Head of caudate nucleus (tissue), 42 donors: Measurements from ENCODE around the gene MAN1A1.
A peak's percentile ranks its signal among the peaks of the same experiment; 100 is the strongest.

ENCODE experiments used
- DNase-seq, 42 donors: peaks; one replicate each; pipeline versions ENCODE4 v3.0.0 to v3.0.0-alpha.2; 2020 to 2021; ENCODE audit warnings: mixed read lengths in 7 of 42
- intact Hi-C: fragments of 100-400 bp; cut with DNase I; formaldehyde crosslinking; loops from one replicate; pipeline ENCODE4 v1.15.0; 2022

MAN1A1 gene

DNA sequence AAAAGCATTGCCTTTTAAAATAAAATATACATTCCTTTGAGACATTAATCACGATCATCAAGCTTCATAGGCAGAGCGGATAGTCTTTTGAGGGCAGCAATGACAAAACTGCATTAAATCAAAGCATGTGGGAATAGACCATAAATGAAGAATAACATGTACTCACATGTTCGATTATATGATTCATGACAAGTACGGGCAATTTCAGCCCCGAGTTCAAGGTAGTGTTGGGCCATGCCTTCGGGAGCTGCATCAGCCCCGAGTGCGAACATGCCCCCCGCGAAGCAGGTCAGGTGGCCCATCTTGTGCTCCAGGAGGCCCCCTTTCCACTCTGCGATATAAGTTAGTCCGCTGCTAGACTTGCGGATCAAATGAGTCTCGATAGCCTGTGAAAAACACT lies 160.1 kb downstream of the MAN1A1 start:
- intact Hi-C loops = no loop called here
- no peak for DNase-seq

DNA sequence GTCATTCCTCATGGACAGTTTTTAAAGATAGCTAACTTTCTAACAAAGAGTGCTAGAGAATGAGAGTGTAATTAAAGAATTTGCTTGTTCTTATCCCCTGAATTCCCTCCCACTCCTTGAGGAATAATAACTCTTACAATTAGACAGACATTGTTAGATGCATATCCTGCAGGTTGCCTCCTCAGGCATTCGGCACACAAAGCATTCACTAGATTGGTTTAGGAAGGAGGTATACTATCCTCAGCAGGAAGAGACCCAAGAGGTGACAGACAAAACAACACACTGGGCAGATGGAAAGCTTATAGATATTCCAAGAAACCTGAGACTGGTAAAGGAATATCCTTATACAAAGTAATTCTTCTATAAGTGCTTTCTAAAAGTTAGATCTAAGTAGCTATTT lies 162.0 kb downstream of the MAN1A1 start:
- DNase-seq = peak in 2 of 42 donors; percentile 6 to 7
- intact Hi-C loops = no loop called here

DNA sequence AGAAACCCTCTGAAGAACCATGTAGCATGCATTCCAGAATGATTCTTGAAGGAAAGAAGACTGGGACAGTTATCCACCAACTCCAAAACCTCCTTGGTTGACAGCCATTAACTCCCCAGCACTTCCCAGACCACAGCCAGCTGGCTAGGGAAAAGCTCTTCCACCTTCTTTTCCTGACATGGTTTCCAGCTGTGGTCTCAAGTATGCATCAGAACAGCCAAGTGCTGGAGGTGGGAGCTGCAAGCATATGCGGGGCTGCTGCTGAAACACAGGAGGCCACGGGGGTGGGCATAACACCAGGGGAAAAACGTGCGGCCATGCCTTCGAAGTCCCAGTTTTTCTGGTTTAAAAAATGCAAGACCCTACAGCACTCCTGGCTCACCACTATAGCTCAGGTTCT lies 163.1 kb downstream of the MAN1A1 start:
- intact Hi-C loops = no loop called here
- no peak for DNase-seq

- intact Hi-C loops = no loop called here
- no peak for DNase-seq
These were observed 165.4 kb downstream of the MAN1A1 start for GRCh38 chr6:119184008-119184648.

DNA sequence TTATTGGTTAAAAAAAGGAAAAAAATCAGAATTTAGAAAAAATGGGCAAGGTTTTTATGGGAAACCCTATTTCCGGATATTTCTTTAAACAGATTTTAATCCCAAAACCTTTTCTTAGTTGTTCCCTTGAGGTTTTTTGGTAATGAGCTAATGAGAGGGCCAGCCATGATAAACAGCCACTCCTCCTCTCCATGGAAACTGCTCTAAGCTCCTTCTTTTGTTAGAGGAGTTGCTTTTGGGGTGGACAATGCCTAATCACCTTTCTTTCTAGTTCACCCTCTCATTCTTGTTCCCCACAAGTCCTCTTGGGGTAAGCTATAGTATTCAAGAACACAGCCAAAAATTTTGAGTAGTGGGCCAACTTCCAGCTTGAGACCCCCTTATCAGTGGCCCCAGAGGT lies 166.1 kb downstream of the MAN1A1 start:
- intact Hi-C loops = no loop called here
- no peak for DNase-seq

DNA sequence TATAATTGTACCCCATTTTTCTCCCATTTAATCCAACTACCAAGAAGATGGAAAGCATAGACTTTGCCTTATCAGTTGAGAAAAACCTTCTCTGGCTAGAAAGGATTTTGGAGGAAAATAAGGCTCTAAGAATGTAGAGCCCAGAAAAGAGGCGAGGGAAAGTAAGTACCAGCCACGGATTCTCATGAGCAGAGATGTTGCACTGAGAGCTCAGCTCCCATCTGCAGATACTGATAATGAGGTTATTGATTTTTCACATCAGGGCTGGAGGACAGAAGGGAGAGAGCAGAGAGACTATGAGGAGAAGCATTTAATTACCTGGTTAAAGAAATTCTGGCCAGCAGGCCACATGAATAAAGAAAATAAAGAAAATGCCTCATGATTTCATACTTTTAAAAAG lies 166.7 kb downstream of the MAN1A1 start:
- intact Hi-C loops = no loop called here
- no peak for DNase-seq

- intact Hi-C loops = no loop called here
- DNase-seq = no peak
These were observed 167.3 kb downstream of the MAN1A1 start for GRCh38 chr6:119182216-119182803.

DNA sequence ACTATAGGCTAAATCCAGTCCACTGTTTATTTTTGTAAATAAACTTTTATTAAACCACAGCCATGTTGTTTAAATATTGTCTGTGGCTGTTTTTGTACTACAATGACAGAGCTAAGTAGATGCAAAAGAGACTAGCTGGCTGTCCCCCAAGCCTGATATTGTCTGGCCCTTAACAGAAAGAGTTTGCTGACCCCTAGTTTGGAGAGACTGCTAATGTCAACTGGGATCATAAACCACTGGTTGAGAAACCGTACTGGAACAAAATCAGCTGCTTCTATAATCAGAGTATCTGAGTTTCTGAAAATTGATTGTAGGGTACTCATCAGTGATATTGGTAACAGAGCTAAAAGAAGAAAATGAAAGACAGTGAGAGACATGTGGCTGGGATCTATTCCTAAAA lies 168.5 kb downstream of the MAN1A1 start:
- intact Hi-C loops = no loop called here
- DNase-seq = no peak

DNA sequence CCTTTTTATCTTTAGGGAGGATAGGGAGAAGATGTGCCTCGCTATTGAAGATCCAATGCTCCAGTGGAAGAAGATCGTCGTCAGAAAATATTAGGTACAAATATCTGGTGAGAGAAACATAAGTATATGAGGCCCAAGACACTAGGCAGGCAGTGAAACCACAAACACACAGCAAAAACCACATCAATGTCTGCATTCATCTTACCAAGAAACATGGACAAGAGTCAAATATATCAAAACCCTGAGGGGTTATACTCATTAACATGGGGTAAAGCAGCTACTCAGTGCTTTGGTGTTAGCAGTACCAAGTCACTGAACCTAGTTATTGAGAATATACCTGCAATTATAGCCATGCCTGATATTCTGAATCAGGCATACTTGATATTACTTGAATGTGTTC lies 169.7 kb downstream of the MAN1A1 start:
- intact Hi-C loops = no loop called here
- DNase-seq = no peak

- intact Hi-C loops = no loop called here
- no peak for DNase-seq
These were observed 170.5 kb downstream of the MAN1A1 start for GRCh38 chr6:119179062-119179461.

DNA sequence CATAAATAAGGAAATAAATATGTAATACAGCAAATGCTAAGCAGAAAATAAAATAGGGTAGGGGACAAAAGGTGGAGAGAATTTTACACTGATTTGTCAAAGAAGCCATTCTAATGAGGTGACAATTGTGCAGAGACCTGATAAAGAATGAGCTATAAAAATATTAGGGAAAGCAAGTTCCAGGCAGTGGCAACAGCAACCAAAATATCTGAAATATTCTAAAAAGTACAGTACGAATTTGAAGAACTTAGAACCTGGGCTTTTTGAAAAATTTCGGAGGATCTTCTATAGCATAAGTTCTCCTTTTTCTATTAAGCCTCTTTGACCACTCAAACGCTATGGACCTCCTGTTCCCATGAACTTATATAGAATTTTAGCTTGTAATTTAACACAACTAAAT lies 173.1 kb downstream of the MAN1A1 start:
- intact Hi-C loops = no loop called here
- DNase-seq = no peak

DNA sequence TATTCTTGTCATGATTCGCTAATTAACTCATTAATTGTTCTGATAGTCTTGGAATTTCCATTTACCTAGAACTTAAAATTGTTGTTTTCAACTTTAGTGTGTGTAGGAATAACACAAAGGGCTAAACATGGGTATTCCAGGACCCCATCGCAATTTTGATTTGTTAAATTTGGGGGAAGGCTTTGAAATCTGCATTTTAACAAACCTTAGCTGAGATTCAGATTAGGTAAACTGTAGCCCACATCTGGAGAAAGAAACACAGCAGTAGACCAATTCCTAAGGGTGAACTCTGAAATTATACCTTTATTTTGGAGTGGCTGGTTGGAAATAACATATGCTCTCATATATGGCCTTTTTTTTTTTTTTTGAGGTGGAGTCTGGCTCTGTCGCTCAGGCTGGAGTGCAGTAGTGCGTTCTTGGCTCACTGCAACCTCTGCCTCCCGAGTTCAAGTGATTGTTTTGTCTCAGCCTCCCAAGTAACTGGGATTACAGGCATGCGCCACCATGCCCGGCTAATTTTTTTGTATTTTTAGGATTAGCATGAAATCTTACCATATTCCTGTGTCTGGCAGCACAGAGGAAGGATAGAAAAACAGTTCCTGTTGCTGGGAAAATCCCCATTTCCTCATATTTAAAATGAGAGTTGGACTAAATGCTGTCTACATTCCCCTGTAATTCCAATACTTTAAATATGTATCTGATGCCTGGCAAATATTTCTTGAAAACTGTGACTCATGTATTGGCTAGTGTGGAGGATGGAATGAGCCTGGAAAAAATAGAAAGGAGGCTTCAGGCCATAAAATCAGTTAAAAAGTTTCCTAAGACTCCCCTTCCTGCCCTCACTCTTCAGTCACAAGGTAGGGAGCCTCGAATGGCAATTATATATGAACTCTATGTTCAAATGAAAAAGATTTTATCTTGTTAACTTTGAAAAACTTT lies 174.4 kb downstream of the MAN1A1 start:
- DNase-seq = no peak
- intact Hi-C loops = no loop called here

DNA sequence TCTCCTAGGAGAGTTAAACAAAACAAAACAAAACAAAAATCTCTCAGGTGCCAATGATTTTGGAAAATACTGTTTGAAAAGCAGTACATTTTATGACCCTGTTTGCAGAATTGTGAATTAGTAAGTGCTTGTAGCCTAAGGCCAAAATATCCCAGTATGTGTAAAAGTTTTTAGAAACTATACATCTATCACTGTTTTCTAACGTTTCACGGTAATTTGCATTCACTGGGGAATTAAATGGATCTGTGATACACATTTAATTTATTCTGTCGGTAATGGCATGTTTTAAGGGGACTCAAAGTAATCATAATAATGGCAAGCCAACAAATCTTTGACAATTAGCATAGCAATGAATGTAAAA lies 175.5 kb downstream of the MAN1A1 start:
- intact Hi-C loops = no loop called here
- no peak for DNase-seq

GRCh38 chr6:119173249-119174084 lies 176.1 kb downstream of the MAN1A1 start:
- DNase-seq = no peak
- intact Hi-C loops = no loop called here

GRCh38 chr6:119172824-119173223 lies 176.7 kb downstream of the MAN1A1 start:
- intact Hi-C loops = no loop called here
- no peak for DNase-seq

- intact Hi-C loops = no loop called here
- no peak for DNase-seq
These were observed 177.5 kb downstream of the MAN1A1 start for GRCh38 chr6:119171864-119172588.

GRCh38 chr6:119171088-119171841 lies 178.3 kb downstream of the MAN1A1 start:
- no peak for DNase-seq
- intact Hi-C loops = no loop called here

GRCh38 chr6:119170447-119171087 lies 179.0 kb downstream of the MAN1A1 start:
- no peak for DNase-seq

More at GRCh38 chr6:119170447-119171087, 179.0 kb downstream of the MAN1A1 start:
- intact Hi-C loops = no loop called here
